Uterus (tissue), 2 donors: ENCODE measurements around the gene GSK3A.

ENCODE experiments used
- POLR2A ChIP-seq, 2 donors: fragments of 450-650 bp; IDR thresholded peaks; one replicate each; pipeline ENCODE4 v1.6.1; 2016; ENCODE audit warnings: antibody characterized with exemption in 2 of 2, mild to moderate bottlenecking in 1 of 2, moderate library complexity in 1 of 2
- TF ChIP-seq, protein P1 (sequence below), 4 experiments: fragments of 200-600 bp in 2 of 4; fragments of 450-650 bp in 2 of 4; sonication (generic) in 2 of 4; IDR thresholded peaks; one replicate each; pipeline ENCODE4 v1.5.1; 2016 to 2019; ENCODE audit warnings: antibody characterized with exemption in 4 of 4, mild to moderate bottlenecking in 2 of 4, moderate library complexity in 1 of 4

DNA sequence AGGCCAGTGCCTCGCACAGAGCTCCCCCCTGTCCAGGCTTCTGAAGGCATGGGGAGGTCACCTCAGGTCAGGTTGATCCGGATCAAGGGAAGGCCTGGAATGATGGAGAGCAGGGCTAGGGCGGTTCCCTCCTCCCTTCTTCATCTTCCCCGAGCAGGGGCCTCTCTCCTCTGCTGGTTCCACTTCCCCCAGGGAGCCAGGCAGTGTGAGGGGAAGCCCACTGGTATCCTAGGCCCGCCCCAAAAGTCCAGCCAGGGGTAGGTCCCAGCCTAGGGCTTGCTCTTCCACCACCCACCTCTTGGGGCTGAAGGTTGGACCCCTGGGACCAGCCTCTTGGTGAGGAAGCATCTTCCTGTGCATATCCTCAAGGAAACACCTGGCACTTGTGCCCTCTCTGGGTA, 43.1 kb upstream of the GSK3A start:
- TF ChIP-seq, protein P1, sequence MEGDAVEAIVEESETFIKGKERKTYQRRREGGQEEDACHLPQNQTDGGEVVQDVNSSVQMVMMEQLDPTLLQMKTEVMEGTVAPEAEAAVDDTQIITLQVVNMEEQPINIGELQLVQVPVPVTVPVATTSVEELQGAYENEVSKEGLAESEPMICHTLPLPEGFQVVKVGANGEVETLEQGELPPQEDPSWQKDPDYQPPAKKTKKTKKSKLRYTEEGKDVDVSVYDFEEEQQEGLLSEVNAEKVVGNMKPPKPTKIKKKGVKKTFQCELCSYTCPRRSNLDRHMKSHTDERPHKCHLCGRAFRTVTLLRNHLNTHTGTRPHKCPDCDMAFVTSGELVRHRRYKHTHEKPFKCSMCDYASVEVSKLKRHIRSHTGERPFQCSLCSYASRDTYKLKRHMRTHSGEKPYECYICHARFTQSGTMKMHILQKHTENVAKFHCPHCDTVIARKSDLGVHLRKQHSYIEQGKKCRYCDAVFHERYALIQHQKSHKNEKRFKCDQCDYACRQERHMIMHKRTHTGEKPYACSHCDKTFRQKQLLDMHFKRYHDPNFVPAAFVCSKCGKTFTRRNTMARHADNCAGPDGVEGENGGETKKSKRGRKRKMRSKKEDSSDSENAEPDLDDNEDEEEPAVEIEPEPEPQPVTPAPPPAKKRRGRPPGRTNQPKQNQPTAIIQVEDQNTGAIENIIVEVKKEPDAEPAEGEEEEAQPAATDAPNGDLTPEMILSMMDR (IDR thresholded peaks at IDR 0.05), result no peak
- TF ChIP-seq POLR2A (IDR thresholded peaks at IDR 0.05), result no peak
